Erythroblast (primary cell): ENCODE results near the gene PITX1.
"Not testable (repeated sequence)": the region's sequence is repeated elsewhere in the genome, so short reads cannot be mapped to it uniquely, and the experiment has no call there.

Source experiments
- DNase-seq, 2 experiments: peaks; one replicate each; lab custom pipeline; 2025; lab: John Stamatoyannopoulos, UW
- GATA1 ChIP-seq: IDR thresholded peaks from 2 replicates; pipeline ENCODE4 v1.6.1; 2011; ENCODE audit warnings: low read depth, mild to moderate bottlenecking, control low read depth, low read length, moderate library complexity
- POLR2A ChIP-seq: IDR thresholded peaks from 2 replicates; pipeline ENCODE4 v1.6.1; 2011; ENCODE audit warnings: mild to moderate bottlenecking, low read length

The PITX1 gene

DNA sequence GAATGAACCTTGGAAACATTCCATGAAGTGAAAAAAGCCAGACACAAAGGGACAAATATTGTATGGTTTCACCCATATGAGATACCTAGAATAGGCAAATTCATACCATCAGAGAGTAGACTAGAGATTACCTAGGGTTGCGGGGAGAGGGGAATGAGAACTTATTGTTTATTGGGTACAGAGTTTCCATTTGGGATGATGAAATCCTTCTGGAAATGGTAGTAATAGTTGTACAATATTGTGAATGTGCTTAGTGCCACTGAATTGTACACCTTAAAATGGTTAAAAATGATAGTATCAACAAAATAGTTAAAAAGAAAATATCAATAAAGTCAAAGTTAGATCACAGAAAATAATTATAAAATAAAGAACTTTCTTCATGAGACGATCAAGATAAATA lies 40.9 kb downstream of the PITX1 start:
- DNase-seq: no peak
- TF ChIP-seq POLR2A: no peak
- no peak for TF ChIP-seq GATA1

- TF ChIP-seq GATA1 (no peak), POLR2A (no peak)
- no peak for DNase-seq
Measured at GRCh38 chr5:134992148-134992547, 41.9 kb downstream of the PITX1 start.

GRCh38 chr5:134990183-134990582 lies 43.8 kb downstream of the PITX1 start:
- DNase-seq: not testable (repeated sequence)

GRCh38 chr5:134989266-134989830 lies 44.7 kb downstream of the PITX1 start:
- no peak for DNase-seq
- TF ChIP-seq POLR2A (no peak), GATA1 (no peak)

DNA sequence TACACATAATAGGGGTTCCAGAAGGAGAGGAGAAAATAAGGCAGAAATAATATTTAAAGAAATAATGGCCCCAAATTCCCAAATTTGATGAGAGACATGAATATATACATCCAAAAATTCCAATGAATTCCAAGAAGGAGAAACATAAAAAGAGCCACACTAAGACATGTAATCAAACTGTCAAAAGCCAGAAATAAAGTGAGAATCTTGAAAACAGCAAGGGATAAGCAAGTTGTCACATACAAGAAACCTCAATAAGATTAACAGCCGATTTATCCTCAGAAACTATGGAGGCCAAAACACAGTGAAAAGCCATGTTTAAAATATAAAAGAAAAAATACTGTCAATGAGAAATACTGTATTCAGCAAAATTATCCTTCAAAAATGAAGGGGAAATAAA lies 51.8 kb downstream of the PITX1 start:
- no peak for TF ChIP-seq GATA1
- no peak for TF ChIP-seq POLR2A
- DNase-seq: peak; percentile 9 to 19

DNA sequence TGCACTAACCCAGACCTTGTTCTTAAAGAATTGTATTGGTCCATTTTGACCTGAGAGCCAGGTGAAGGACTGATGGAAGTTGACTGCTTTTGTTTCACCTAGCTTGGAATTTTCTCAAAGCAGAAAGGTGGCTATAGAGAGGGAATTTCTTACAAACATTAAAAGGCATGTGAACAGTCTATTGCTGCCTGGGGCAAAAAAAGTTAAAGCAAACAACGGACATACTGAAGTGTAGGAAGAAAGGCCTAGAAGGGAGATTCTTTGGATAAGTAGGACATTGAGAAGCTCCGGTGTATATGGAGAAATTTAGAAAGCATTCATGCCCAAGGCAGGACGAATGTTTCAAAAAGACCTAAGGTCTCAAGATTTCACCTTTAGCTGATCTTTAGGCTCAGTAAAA lies 54.6 kb downstream of the PITX1 start:
- no peak for DNase-seq
- TF ChIP-seq POLR2A (no peak), GATA1 (no peak)
